ENCODE measurements around the gene TRIM2. TPM values are rescaled to one million over a fixed set of nuclear protein-coding genes. Genes with fewer than 3 reads are reported as not detected.
A peak's percentile ranks its signal among the peaks of the same experiment; 100 is the strongest.
"Not testable (repeated sequence)": the region's sequence is repeated elsewhere in the genome, so short reads cannot be mapped to it uniquely, and the experiment has no call there.

TRIM2 gene
- 127 and 131 TPM in 2 replicates for total RNA-seq (2014; rRNA removed; shearing (Covaris generic))
- polyA plus RNA-seq (2015; cell fraction: cytosol; rRNA removed) = 69.0 and 87.0 TPM in 2 replicates
- polyA plus RNA-seq (2015; cell fraction: nucleus; rRNA removed) = 57.7 and 62.0 TPM in 2 replicates

- peak; percentile 93 for DNase-seq (ENCODE audit: low read depth, low spot score)
- in situ Hi-C loops (cut with HindIII; ENCODE audit: low pct_unique_long_range_greater_than_20kb, low sequenced_read_pairs) = no loop called here
These were observed at the start of gene TRIM2 for GRCh38 chr4:153204247-153204671. TRIM2 (plus strand) TSS chr4:153204443; CDS start chr4:153204531, 88 bp downstream.

GRCh38 chr4:153155686-153156085 is 48.6 kb upstream of the TRIM2 start:
- in situ Hi-C loops (cut with HindIII; ENCODE audit: low pct_unique_long_range_greater_than_20kb, low sequenced_read_pairs) = no loop called here

GRCh38 chr4:153156263-153156662 is 48.0 kb upstream of the TRIM2 start:
- in situ Hi-C loops (cut with HindIII; ENCODE audit: low pct_unique_long_range_greater_than_20kb, low sequenced_read_pairs) = no loop called here
- DNase-seq (ENCODE audit: low read depth, low spot score) = peak; percentile 71

More at GRCh38 chr4:153155686-153156085, 48.6 kb upstream of the TRIM2 start:
- DNase-seq (ENCODE audit: low read depth, low spot score) = no peak

- in situ Hi-C loops (cut with HindIII; ENCODE audit: low pct_unique_long_range_greater_than_20kb, low sequenced_read_pairs) = no loop called here
- no peak for DNase-seq (ENCODE audit: low read depth, low spot score)
These were observed 47.5 kb upstream of the TRIM2 start for GRCh38 chr4:153156721-153157120.

GRCh38 chr4:153159016-153159415 is 45.2 kb upstream of the TRIM2 start:
- no peak for DNase-seq (ENCODE audit: low read depth, low spot score)
- in situ Hi-C loops (cut with HindIII; ENCODE audit: low pct_unique_long_range_greater_than_20kb, low sequenced_read_pairs) = no loop called here

GRCh38 chr4:153159728-153160221 is 44.5 kb upstream of the TRIM2 start:
- in situ Hi-C loops (cut with HindIII; ENCODE audit: low pct_unique_long_range_greater_than_20kb, low sequenced_read_pairs) = no loop called here
- no peak for DNase-seq (ENCODE audit: low read depth, low spot score)

GRCh38 chr4:153160821-153161220 is 43.4 kb upstream of the TRIM2 start:
- in situ Hi-C loops (cut with HindIII; ENCODE audit: low pct_unique_long_range_greater_than_20kb, low sequenced_read_pairs) = no loop called here
- DNase-seq (ENCODE audit: low read depth, low spot score) = peak; percentile 68

- no peak for DNase-seq (ENCODE audit: low read depth, low spot score)
- in situ Hi-C loops (cut with HindIII; ENCODE audit: low pct_unique_long_range_greater_than_20kb, low sequenced_read_pairs) = no loop called here
These were observed 42.8 kb upstream of the TRIM2 start for GRCh38 chr4:153161226-153161963.

- in situ Hi-C loops (cut with HindIII; ENCODE audit: low pct_unique_long_range_greater_than_20kb, low sequenced_read_pairs); DNase-seq (ENCODE audit: low read depth, low spot score): not testable (repeated sequence)
These were observed 39.0 kb upstream of the TRIM2 start for GRCh38 chr4:153165236-153165635.

- DNase-seq (ENCODE audit: low read depth, low spot score) = peak; percentile 98
- in situ Hi-C loops (cut with HindIII; ENCODE audit: low pct_unique_long_range_greater_than_20kb, low sequenced_read_pairs) = no loop called here
These were observed 37.3 kb upstream of the TRIM2 start for GRCh38 chr4:153166716-153167501.

- in situ Hi-C loops (cut with HindIII; ENCODE audit: low pct_unique_long_range_greater_than_20kb, low sequenced_read_pairs) = no loop called here
These were observed 34.5 kb upstream of the TRIM2 start for GRCh38 chr4:153169776-153170175.

GRCh38 chr4:153170407-153170806 is 33.8 kb upstream of the TRIM2 start:
- DNase-seq (ENCODE audit: low read depth, low spot score) = peak; percentile 34
- in situ Hi-C loops (cut with HindIII; ENCODE audit: low pct_unique_long_range_greater_than_20kb, low sequenced_read_pairs) = no loop called here

More at GRCh38 chr4:153169776-153170175, 34.5 kb upstream of the TRIM2 start:
- peak; percentile 95 for DNase-seq (ENCODE audit: low read depth, low spot score)

- in situ Hi-C loops (cut with HindIII; ENCODE audit: low pct_unique_long_range_greater_than_20kb, low sequenced_read_pairs) = no loop called here
- DNase-seq (ENCODE audit: low read depth, low spot score) = no peak
These were observed 29.2 kb upstream of the TRIM2 start for GRCh38 chr4:153174821-153175567.

- in situ Hi-C loops (cut with HindIII; ENCODE audit: low pct_unique_long_range_greater_than_20kb, low sequenced_read_pairs) = no loop called here
These were observed 27.3 kb upstream of the TRIM2 start for GRCh38 chr4:153176938-153177337.

GRCh38 chr4:153177841-153178240 is 26.4 kb upstream of the TRIM2 start:
- no peak for DNase-seq (ENCODE audit: low read depth, low spot score)
- in situ Hi-C loops (cut with HindIII; ENCODE audit: low pct_unique_long_range_greater_than_20kb, low sequenced_read_pairs) = no loop called here

More at GRCh38 chr4:153176938-153177337, 27.3 kb upstream of the TRIM2 start:
- no peak for DNase-seq (ENCODE audit: low read depth, low spot score)

GRCh38 chr4:153179100-153179499 is 25.1 kb upstream of the TRIM2 start:
- DNase-seq (ENCODE audit: low read depth, low spot score) = no peak
- in situ Hi-C loops (cut with HindIII; ENCODE audit: low pct_unique_long_range_greater_than_20kb, low sequenced_read_pairs) = no loop called here

GRCh38 chr4:153181293-153181692 is 22.9 kb upstream of the TRIM2 start:
- in situ Hi-C loops (cut with HindIII; ENCODE audit: low pct_unique_long_range_greater_than_20kb, low sequenced_read_pairs) = no loop called here
- DNase-seq (ENCODE audit: low read depth, low spot score) = peak; percentile 25

GRCh38 chr4:153181700-153182099 is 22.5 kb upstream of the TRIM2 start:
- DNase-seq (ENCODE audit: low read depth, low spot score) = no peak
- in situ Hi-C loops (cut with HindIII; ENCODE audit: low pct_unique_long_range_greater_than_20kb, low sequenced_read_pairs) = no loop called here
